ENCODE data around the gene ITGB1. TPM values are rescaled to one million over a fixed set of nuclear protein-coding genes. Genes with fewer than 3 reads are reported as not detected.
"Not testable (repeated sequence)": the region's sequence is repeated elsewhere in the genome, so short reads cannot be mapped to it uniquely, and the experiment has no call there.

The ITGB1 gene
- 100 to 1,000 TPM; 642 to 715 (median 687) TPM for polyA plus RNA-seq (ENCODE audit: insufficient read length in 3 of 3)

- DNase-seq (ENCODE audit: low read depth in 3 of 3, low spot score in 2 of 3): peak; percentile 83 to 93 (median 85)
Observed at GRCh38 chr10:32958085-32959005, at the start of gene ITGB1. ITGB1 (minus strand) TSS chr10:32958230; CDS start chr10:32935558, 22,672 bp downstream.

GRCh38 chr10:33006342-33006887 lies 48.4 kb upstream of the ITGB1 start:
- no peak for DNase-seq (ENCODE audit: low read depth in 3 of 3, low spot score in 2 of 3)

- peak in 1 of 3 donors; percentile 32 for DNase-seq (ENCODE audit: low read depth in 3 of 3, low spot score in 2 of 3)
Observed at GRCh38 chr10:33005322-33006301, 47.6 kb upstream of the ITGB1 start.

GRCh38 chr10:33001908-33002492 lies 44.0 kb upstream of the ITGB1 start:
- DNase-seq (ENCODE audit: low read depth in 3 of 3, low spot score in 2 of 3): no peak

GRCh38 chr10:32998060-32998581 lies 40.1 kb upstream of the ITGB1 start:
- not testable (repeated sequence) for DNase-seq (ENCODE audit: low read depth in 3 of 3, low spot score in 2 of 3)

GRCh38 chr10:32995751-32996150 lies 37.7 kb upstream of the ITGB1 start:
- no peak for DNase-seq (ENCODE audit: low read depth in 3 of 3, low spot score in 2 of 3)

GRCh38 chr10:32995066-32995622 lies 37.1 kb upstream of the ITGB1 start:
- no peak for DNase-seq (ENCODE audit: low read depth in 3 of 3, low spot score in 2 of 3)

- not testable (repeated sequence) for DNase-seq (ENCODE audit: low read depth in 3 of 3, low spot score in 2 of 3)
Observed at GRCh38 chr10:32994632-32995031, 36.6 kb upstream of the ITGB1 start.

GRCh38 chr10:32992310-32992709 lies 34.3 kb upstream of the ITGB1 start:
- DNase-seq (ENCODE audit: low read depth in 3 of 3, low spot score in 2 of 3): not testable (repeated sequence)

GRCh38 chr10:32990811-32991210 lies 32.8 kb upstream of the ITGB1 start:
- DNase-seq (ENCODE audit: low read depth in 3 of 3, low spot score in 2 of 3): no peak

GRCh38 chr10:32988604-32989003 lies 30.6 kb upstream of the ITGB1 start:
- DNase-seq (ENCODE audit: low read depth in 3 of 3, low spot score in 2 of 3): no peak

- DNase-seq (ENCODE audit: low read depth in 3 of 3, low spot score in 2 of 3): no peak
Observed at GRCh38 chr10:32987172-32987571, 29.1 kb upstream of the ITGB1 start.

GRCh38 chr10:32985775-32986350 lies 27.8 kb upstream of the ITGB1 start:
- DNase-seq (ENCODE audit: low read depth in 3 of 3, low spot score in 2 of 3): no peak

GRCh38 chr10:32985341-32985764 lies 27.3 kb upstream of the ITGB1 start:
- no peak for DNase-seq (ENCODE audit: low read depth in 3 of 3, low spot score in 2 of 3)

- no peak for DNase-seq (ENCODE audit: low read depth in 3 of 3, low spot score in 2 of 3)
Observed at GRCh38 chr10:32984003-32984600, 26.1 kb upstream of the ITGB1 start.

- no peak for DNase-seq (ENCODE audit: low read depth in 3 of 3, low spot score in 2 of 3)
Observed at GRCh38 chr10:32982911-32983909, 25.2 kb upstream of the ITGB1 start.

GRCh38 chr10:32982293-32982709 lies 24.3 kb upstream of the ITGB1 start:
- no peak for DNase-seq (ENCODE audit: low read depth in 3 of 3, low spot score in 2 of 3)

- peak in 1 of 3 donors; percentile 52 for DNase-seq (ENCODE audit: low read depth in 3 of 3, low spot score in 2 of 3)
Observed at GRCh38 chr10:32981760-32982159, 23.7 kb upstream of the ITGB1 start.
